ENCODE measurements around the gene MOV10L1.

MOV10L1 gene

GRCh38 chr22:50104141-50104544 lies 14.3 kb downstream of the MOV10L1 start:
- DNase-seq (ENCODE audit: low read depth in 2 of 2) = no peak

- no peak for DNase-seq (ENCODE audit: low read depth in 2 of 2)
Observed at GRCh38 chr22:50105208-50106100, 15.6 kb downstream of the MOV10L1 start.

DNA sequence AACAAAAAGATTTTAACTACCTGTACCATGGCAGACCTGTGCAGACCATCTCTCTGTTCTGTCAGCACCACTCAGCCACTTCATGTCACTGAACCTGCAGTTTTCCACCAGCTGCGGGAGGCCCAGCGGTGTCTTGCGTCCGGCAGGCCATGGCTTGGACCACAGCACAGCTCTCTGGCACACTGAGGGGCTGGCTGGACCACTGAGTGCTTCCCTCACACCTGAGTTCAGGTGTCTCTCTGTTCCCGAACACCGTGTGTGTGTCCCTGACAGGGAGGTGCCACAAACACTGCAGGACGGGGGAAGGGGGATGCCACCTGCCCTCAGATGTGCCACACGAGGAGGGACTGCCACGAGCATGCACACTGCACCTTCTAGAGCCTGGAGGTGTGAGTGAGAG lies 17.7 kb downstream of the MOV10L1 start:
- no peak for DNase-seq (ENCODE audit: low read depth in 2 of 2)

- no peak for DNase-seq (ENCODE audit: low read depth in 2 of 2)
Observed at GRCh38 chr22:50111056-50111455, 21.2 kb downstream of the MOV10L1 start.

GRCh38 chr22:50112151-50113118 lies 22.6 kb downstream of the MOV10L1 start:
- no peak for DNase-seq (ENCODE audit: low read depth in 2 of 2)

DNA sequence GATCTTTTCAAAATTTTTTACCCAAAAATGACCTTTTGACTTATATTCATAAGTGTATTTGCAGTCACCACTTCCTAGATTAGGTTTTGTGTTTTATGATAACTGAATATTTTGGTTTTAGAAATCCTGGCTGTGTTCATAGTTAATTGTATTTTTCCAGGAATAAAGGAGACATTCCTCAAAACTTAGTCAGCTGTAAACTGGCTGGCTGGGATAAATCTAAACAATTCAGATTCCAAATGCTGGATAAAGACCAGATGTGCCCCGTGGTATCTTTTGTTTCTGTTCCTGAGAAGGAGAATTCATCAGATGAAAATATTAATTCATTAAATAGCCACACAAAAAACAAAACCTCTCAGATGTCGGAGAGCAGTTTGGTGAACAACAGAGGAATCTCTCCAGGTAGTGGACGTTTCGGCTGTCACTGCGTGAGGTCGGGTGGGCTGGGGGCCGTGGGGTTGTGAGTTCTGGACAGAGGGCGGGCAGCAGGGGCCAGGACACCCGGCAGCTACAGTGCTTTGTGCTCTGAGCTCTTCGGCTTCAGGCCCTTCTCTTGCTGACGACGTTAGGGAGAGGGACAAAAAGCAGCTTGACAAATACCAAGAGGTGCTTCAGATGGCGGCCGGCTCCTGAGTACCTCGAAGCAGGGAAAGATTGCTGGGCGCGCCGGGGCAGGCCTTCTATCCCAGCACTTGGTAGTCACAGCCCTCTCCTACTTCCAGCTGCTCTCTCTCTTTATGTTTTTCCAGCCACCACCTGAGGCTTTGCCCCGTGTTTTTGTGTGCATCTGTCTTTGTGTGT lies 24.6 kb downstream of the MOV10L1 start:
- DNase-seq (ENCODE audit: low read depth in 2 of 2) = no peak

- DNase-seq (ENCODE audit: low read depth in 2 of 2) = no peak
Observed at GRCh38 chr22:50115693-50116092, 25.9 kb downstream of the MOV10L1 start.

- DNase-seq (ENCODE audit: low read depth in 2 of 2) = no peak
Observed at GRCh38 chr22:50117168-50117762, 27.5 kb downstream of the MOV10L1 start.

GRCh38 chr22:50118129-50118528 lies 28.3 kb downstream of the MOV10L1 start:
- DNase-seq (ENCODE audit: low read depth in 2 of 2) = no peak

GRCh38 chr22:50118557-50119168 lies 28.9 kb downstream of the MOV10L1 start:
- no peak for DNase-seq (ENCODE audit: low read depth in 2 of 2)

- no peak for DNase-seq (ENCODE audit: low read depth in 2 of 2)
Observed at GRCh38 chr22:50119169-50119767, 29.5 kb downstream of the MOV10L1 start.

- DNase-seq (ENCODE audit: low read depth in 2 of 2) = no peak
Observed at GRCh38 chr22:50119768-50120251, 30.0 kb downstream of the MOV10L1 start.

DNA sequence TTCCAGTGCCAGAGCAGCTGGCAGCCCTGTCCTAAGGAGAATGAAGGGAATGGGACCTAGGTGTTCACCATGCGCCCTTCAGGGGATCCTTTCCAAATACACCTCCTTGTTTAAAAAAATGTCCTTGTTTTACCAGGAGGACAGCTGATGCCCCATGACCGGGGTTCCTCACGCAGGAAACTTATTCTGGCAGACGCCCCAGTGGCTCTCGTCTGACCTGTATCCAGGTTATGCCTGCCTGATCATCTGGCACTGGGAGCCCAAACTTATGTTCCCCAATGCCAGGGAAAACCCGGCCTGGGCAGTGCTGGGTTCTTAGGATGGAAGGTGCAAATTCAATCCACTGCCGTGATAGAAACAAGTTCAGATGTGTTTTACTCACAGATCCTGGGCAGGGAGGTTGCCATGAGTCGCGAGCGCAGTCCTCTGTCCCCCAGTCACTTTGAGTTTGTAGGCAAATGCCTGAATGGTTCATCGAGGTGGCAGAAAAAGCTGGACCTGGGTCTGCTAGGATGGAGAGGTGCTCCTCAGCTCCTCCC lies 31.5 kb downstream of the MOV10L1 start:
- DNase-seq (ENCODE audit: low read depth in 2 of 2) = no peak

GRCh38 chr22:50123119-50123518 lies 33.3 kb downstream of the MOV10L1 start:
- no peak for DNase-seq (ENCODE audit: low read depth in 2 of 2)

GRCh38 chr22:50125029-50125428 lies 35.2 kb downstream of the MOV10L1 start:
- DNase-seq (ENCODE audit: low read depth in 2 of 2) = no peak

- DNase-seq (ENCODE audit: low read depth in 2 of 2) = no peak
Observed at GRCh38 chr22:50129121-50129736, 39.4 kb downstream of the MOV10L1 start.

- DNase-seq (ENCODE audit: low read depth in 2 of 2) = no peak
Observed at GRCh38 chr22:50131894-50132293, 42.1 kb downstream of the MOV10L1 start.

GRCh38 chr22:50134481-50134880 lies 44.7 kb downstream of the MOV10L1 start:
- DNase-seq (ENCODE audit: low read depth in 2 of 2) = no peak

GRCh38 chr22:50136581-50137015 lies 46.8 kb downstream of the MOV10L1 start:
- DNase-seq (ENCODE audit: low read depth in 2 of 2) = no peak

All from stimulated activated CD4-positive, alpha-beta T cell treated with anti-CD3 and anti-CD28 coated beads, Interleukin-1b, Interleukin-23, amount 100 ng/mL, for 4 hours (primary cell).